CD4-positive, alpha-beta memory T cell (primary cell): ENCODE measurements around the gene SEC14L5. TPM values are rescaled to one million over a fixed set of nuclear protein-coding genes. Genes with fewer than 3 reads are reported as not detected.
"Not testable (repeated sequence)": the region's sequence is repeated elsewhere in the genome, so short reads cannot be mapped to it uniquely, and the experiment has no call there.

Source experiments
- CTCF ChIA-PET: fragments of 350-600 bp; sonication (Branson Sonifier 250); formaldehyde crosslinking; loops from one replicate; lab custom pipeline; 2021; ENCODE audit warnings: inconsistent platforms; ENCODE audit not compliant: partially characterized antibody; lab: Charles Lee
- POLR2A ChIA-PET: fragments of 350-600 bp; sonication (Branson Sonifier 250); formaldehyde crosslinking; loops from one replicate; lab custom pipeline; 2021; ENCODE audit not compliant: partially characterized antibody; lab: Charles Lee
- DNase-seq, 5 donors: peaks; one replicate each; pipeline versions ENCODE4 v3.0.0 to v3.0.0-alpha.2; 2020 to 2022; ENCODE audit warnings: mixed read lengths in 1 of 5
- H3K27ac ChIP-seq: one replicate; pipeline ENCODE4 v1.7.0; 2013; ENCODE audit warnings: low read depth, low read length
- H3K27me3 ChIP-seq: 2 replicates; pipeline ENCODE4 v1.7.0; 2013; ENCODE audit warnings: mild to moderate bottlenecking, low read length, moderate library complexity; ENCODE audit not compliant: insufficient read depth
- H3K36me3 ChIP-seq: 2 replicates; pipeline ENCODE4 v1.7.0; 2013; ENCODE audit warnings: mild to moderate bottlenecking, low read length, moderate library complexity; ENCODE audit not compliant: insufficient read depth
- H3K4me1 ChIP-seq: 2 replicates; pipeline ENCODE4 v1.7.0; 2013; ENCODE audit warnings: mild to moderate bottlenecking, low read length, moderate library complexity; ENCODE audit not compliant: insufficient read depth
- H3K4me3 ChIP-seq, 2 donors: one replicate each; pipeline ENCODE4 v1.7.0; 2013; ENCODE audit warnings: low read length in 2 of 2, mild to moderate bottlenecking in 1 of 2
- H3K9me3 ChIP-seq, 2 donors: one replicate each; pipeline ENCODE4 v1.7.0; 2013; ENCODE audit warnings: low read length in 2 of 2, control low read depth in 1 of 2; ENCODE audit not compliant: control insufficient read depth in 1 of 2
- H3K27ac Mint-ChIP-seq, 7 donors: one replicate each; pipeline ENCODE4 v1.8.0; 2020 to 2021; ENCODE audit warnings: mixed read lengths in 7 of 7, mild to moderate bottlenecking in 6 of 7, inconsistent platforms in 3 of 7, moderate library complexity in 3 of 7
- H3K27me3 Mint-ChIP-seq, 2 donors: one replicate each; pipeline ENCODE4 v1.8.0; 2020 to 2021; ENCODE audit warnings: mixed read lengths in 2 of 2
- H3K36me3 Mint-ChIP-seq, 2 donors: one replicate each; pipeline ENCODE4 v1.8.0; 2020 to 2021; ENCODE audit warnings: mixed read lengths in 2 of 2, inconsistent platforms in 1 of 2, mild to moderate bottlenecking in 1 of 2
- H3K4me1 Mint-ChIP-seq, 4 donors: one replicate each; pipeline ENCODE4 v1.8.0; 2020 to 2021; ENCODE audit warnings: mixed read lengths in 4 of 4, mild to moderate bottlenecking in 1 of 4
- H3K4me3 Mint-ChIP-seq, 8 donors: one replicate each; pipeline ENCODE4 v1.8.0; 2020 to 2021; ENCODE audit warnings: mixed read lengths in 8 of 8, mild to moderate bottlenecking in 7 of 8, moderate library complexity in 6 of 8, inconsistent platforms in 3 of 8
- H3K9me3 Mint-ChIP-seq, 8 donors: one replicate each; pipeline ENCODE4 v1.8.0; 2020 to 2021; ENCODE audit warnings: mixed read lengths in 8 of 8, mild to moderate bottlenecking in 5 of 8, inconsistent platforms in 3 of 8, moderate library complexity in 1 of 8
- intact Hi-C: fragments of 100-400 bp; cut with micrococcal nuclease; formaldehyde crosslinking; loops from one replicate; pipeline ENCODE4 v1.15.1; 2023
- polyA plus RNA-seq, 2 donors: library from polyadenylated mRNA; unstranded; fragments of 300-500 nt; fragmentation: Illumina TruSeq; gene quantifications; one replicate each; pipeline ENCODE4 v1.2.3, GENCODE V29; 2021
- total RNA-seq, 2 experiments: library from RNA; stranded (reverse); gene quantifications; one replicate each; pipeline ENCODE4 v1.2.3, GENCODE V29; 2021

SEC14L5 gene
- total and polyA plus RNA-seq, 4 experiments from 2014 or later, result not detected

GRCh38 chr16:4945560-4946502, 12.3 kb upstream of the SEC14L5 start:
- no peak overlapping the region for H3K27ac ChIP-seq
- no peak overlapping the region for H3K4me3 ChIP-seq
- no peaks in the 10 kb centered on the region for H3K36me3 ChIP-seq
- no peaks in the 10 kb centered on the region for H3K27me3 ChIP-seq
- Mint-ChIP-seq H3K27me3 (peaks cover 12 to 21% of the 10 kb centered on the region in 2 donors), H3K4me1 (no peaks in the 10 kb centered on the region), H3K36me3 (peaks cover 0 to 4% of the 10 kb centered on the region in 2 donors), H3K27ac (no peak overlapping the region), H3K9me3 (no peaks in the 10 kb centered on the region), H3K4me3 (no peak overlapping the region)
- intact Hi-C loops, result no loop called here
- CTCF ChIA-PET, result no interaction called here
- H3K9me3 ChIP-seq, result no peaks in the 10 kb centered on the region
- H3K4me1 ChIP-seq, result no peaks in the 10 kb centered on the region
- DNase-seq, result no peak
- POLR2A ChIA-PET, result no interaction called here

GRCh38 chr16:4946917-4947316, 11.2 kb upstream of the SEC14L5 start:
- Mint-ChIP-seq H3K27me3 (peaks cover 12 to 18% of the 10 kb centered on the region in 2 donors), H3K27ac (no peak overlapping the region), H3K4me3 (no peak overlapping the region), H3K36me3 (peaks cover 0 to 4% of the 10 kb centered on the region in 2 donors), H3K4me1 (no peaks in the 10 kb centered on the region), H3K9me3 (no peaks in the 10 kb centered on the region)
- H3K27ac ChIP-seq, result no peak overlapping the region
- CTCF ChIA-PET, result no interaction called here
- DNase-seq, result no peak
- H3K36me3 ChIP-seq, result no peaks in the 10 kb centered on the region
- no peak overlapping the region for H3K4me3 ChIP-seq
- H3K9me3 ChIP-seq, result no peaks in the 10 kb centered on the region
- POLR2A ChIA-PET, result no interaction called here
- intact Hi-C loops, result no loop called here
- no peaks in the 10 kb centered on the region for H3K27me3 ChIP-seq
- H3K4me1 ChIP-seq, result no peaks in the 10 kb centered on the region

GRCh38 chr16:4947722-4948503, 10.2 kb upstream of the SEC14L5 start:
- no peak overlapping the region for H3K4me3 ChIP-seq
- ChIA-PET POLR2A (no interaction called here), CTCF (no interaction called here)
- DNase-seq, result no peak
- peaks cover 0 to 4% of the 10 kb centered on the region in 2 donors for H3K36me3 Mint-ChIP-seq
- peak overlapping the region in 1 of 7 donors; percentile 11 for H3K27ac Mint-ChIP-seq
- H3K4me1 ChIP-seq, result no peaks in the 10 kb centered on the region
- no peaks in the 10 kb centered on the region for H3K27me3 ChIP-seq
- H3K36me3 ChIP-seq, result no peaks in the 10 kb centered on the region
- H3K27ac ChIP-seq, result no peak overlapping the region
- no peaks in the 10 kb centered on the region for H3K9me3 Mint-ChIP-seq
- H3K9me3 ChIP-seq, result no peaks in the 10 kb centered on the region
- H3K4me3 Mint-ChIP-seq, result no peak overlapping the region
- H3K27me3 Mint-ChIP-seq, result peaks cover 12 to 19% of the 10 kb centered on the region in 2 donors
- no peaks in the 10 kb centered on the region for H3K4me1 Mint-ChIP-seq
- intact Hi-C loops, result no loop called here

- ChIA-PET POLR2A (no interaction called here), CTCF (no interaction called here)
- no peaks in the 10 kb centered on the region for H3K9me3 Mint-ChIP-seq
- no peaks in the 10 kb centered on the region for H3K4me1 Mint-ChIP-seq
- no peak overlapping the region for H3K4me3 Mint-ChIP-seq
- no peak for DNase-seq
- H3K36me3 ChIP-seq, result no peaks in the 10 kb centered on the region
- H3K4me3 ChIP-seq, result no peak overlapping the region
- H3K36me3 Mint-ChIP-seq, result peaks cover 0 to 4% of the 10 kb centered on the region in 2 donors
- H3K4me1 ChIP-seq, result no peaks in the 10 kb centered on the region
- no peaks in the 10 kb centered on the region for H3K9me3 ChIP-seq
- intact Hi-C loops, result no loop called here
- no peak overlapping the region for H3K27ac ChIP-seq
- peaks cover 15 to 22% of the 10 kb centered on the region in 2 donors for H3K27me3 Mint-ChIP-seq
- H3K27me3 ChIP-seq, result no peaks in the 10 kb centered on the region
- H3K27ac Mint-ChIP-seq, result no peak overlapping the region
These were observed 9.0 kb upstream of the SEC14L5 start for GRCh38 chr16:4948903-4949766.

DNA sequence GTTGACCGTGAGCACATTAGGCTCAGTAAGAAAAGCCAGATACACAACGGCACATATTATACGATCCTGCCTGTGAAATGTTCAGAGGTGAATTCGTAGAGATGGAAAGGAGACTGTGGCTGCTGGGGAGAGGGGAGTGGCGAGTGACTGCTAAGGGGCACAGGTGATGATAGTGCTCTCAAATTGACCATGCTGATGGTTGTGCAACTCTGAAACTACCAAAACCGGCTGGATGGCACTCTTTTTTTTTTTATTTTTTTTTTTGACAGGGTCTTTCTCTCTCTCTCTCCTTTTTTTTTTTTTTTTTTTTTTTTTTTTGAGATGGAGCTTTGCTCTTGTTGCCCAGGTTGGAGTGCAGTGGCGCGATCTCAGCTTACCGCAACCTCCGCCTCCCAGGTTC, 8.1 kb upstream of the SEC14L5 start:
- H3K27ac Mint-ChIP-seq, result peak overlapping the region in 1 of 7 donors; percentile 12
- H3K36me3 Mint-ChIP-seq, result peaks cover 0 to 4% of the 10 kb centered on the region in 2 donors
- Histone ChIP-seq H3K36me3 (no peaks in the 10 kb centered on the region), H3K27me3 (no peaks in the 10 kb centered on the region), H3K27ac (no peak overlapping the region), H3K4me1 (no peaks in the 10 kb centered on the region), H3K9me3 (no peaks in the 10 kb centered on the region), H3K4me3 (no peak overlapping the region)
- POLR2A ChIA-PET, result no interaction called here
- CTCF ChIA-PET, result no interaction called here
- H3K4me1 Mint-ChIP-seq, result no peaks in the 10 kb centered on the region
- H3K9me3 Mint-ChIP-seq, result no peaks in the 10 kb centered on the region
- no peak for DNase-seq
- H3K27me3 Mint-ChIP-seq, result peaks cover 15 to 22% of the 10 kb centered on the region in 2 donors
- no peak overlapping the region for H3K4me3 Mint-ChIP-seq
- intact Hi-C loops, result loop anchor here (10.0 kb wide), 1 partner anchor 1015 kb away; no protein-coding TSS in a partner anchor

- H3K9me3 ChIP-seq, POLR2A ChIA-PET, H3K27ac Mint-ChIP-seq, H3K27me3 ChIP-seq, DNase-seq, H3K4me3 ChIP-seq, H3K4me3 Mint-ChIP-seq, H3K4me1 ChIP-seq, H3K27ac ChIP-seq, H3K4me1 Mint-ChIP-seq, H3K36me3 Mint-ChIP-seq, H3K9me3 Mint-ChIP-seq, CTCF ChIA-PET, H3K36me3 ChIP-seq: not testable (repeated sequence)
- peaks cover 19 to 31% of the 10 kb centered on the region in 2 donors for H3K27me3 Mint-ChIP-seq
- intact Hi-C loops, result loop anchor here (10.0 kb wide), 1 partner anchor 1017 kb away; no protein-coding TSS in a partner anchor
These were observed 6.5 kb upstream of the SEC14L5 start for GRCh38 chr16:4951583-4951982.
